ENCODE results near the gene MRPL18.

MRPL18 gene

DNA sequence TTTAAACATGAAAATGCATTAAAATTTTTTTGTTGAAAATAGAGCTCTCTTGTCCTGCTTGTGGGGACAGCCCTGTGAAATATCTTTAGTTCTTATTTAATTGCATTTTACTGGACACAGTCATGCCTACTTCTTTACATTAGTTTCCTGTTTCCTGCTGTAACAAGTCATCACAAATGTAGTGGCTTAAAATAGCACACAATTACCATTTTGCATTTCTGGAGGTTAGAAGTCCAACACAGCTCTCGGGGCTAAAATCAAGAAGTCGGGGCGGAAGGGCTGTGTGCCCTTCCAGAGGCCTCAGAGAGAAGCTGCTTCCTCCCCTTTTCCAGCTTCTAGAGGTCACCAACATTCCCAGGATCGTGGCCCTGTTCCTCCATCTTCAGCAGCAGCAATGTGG, 39.3 kb downstream of the MRPL18 start:
- no peaks in the 10 kb centered on the region for H3K9me3 ChIP-seq (ENCODE audit: insufficient read depth, low read length, severe bottlenecking)
- no peak overlapping the region for H3K9ac ChIP-seq (ENCODE audit: low read depth, low read length)
- no peak overlapping the region for H3K4me2 ChIP-seq (ENCODE audit: insufficient read depth, low read length)
- H3K36me3 ChIP-seq (ENCODE audit: insufficient read depth, low read length), result no peaks in the 10 kb centered on the region
- no peaks in the 10 kb centered on the region for H3K79me2 ChIP-seq (ENCODE audit: insufficient read depth, low read length)
- TF ChIP-seq EZH2 (IDR thresholded peaks at IDR 0.05; ENCODE audit: borderline replicate concordance, low read depth, low read length, severe bottlenecking) (no peak), CTCF (IDR thresholded peaks at IDR 0.05; ENCODE audit: borderline replicate concordance, extremely low read depth, low read length, poor library complexity, severe bottlenecking) (no peak)
- no peak for ATAC-seq (ENCODE audit: insufficient read depth, low read depth)
- peaks cover 8% of the 10 kb centered on the region for H3K4me1 ChIP-seq (ENCODE audit: insufficient read depth, low read length)
- no peak overlapping the region for H2AFZ ChIP-seq (ENCODE audit: low read depth, low read length)
- no peak overlapping the region for H3K27ac ChIP-seq (ENCODE audit: low read length)
- H3K4me3 ChIP-seq (ENCODE audit: low read depth in 1 of 2, low read length in 2 of 2), result no peak overlapping the region
- no peaks in the 10 kb centered on the region for H3K27me3 ChIP-seq (ENCODE audit: insufficient read depth, low read length, poor library complexity)
- no peak for DNase-seq
- no peaks in the 10 kb centered on the region for H4K20me1 ChIP-seq (ENCODE audit: insufficient read depth, low read length)

GRCh38 chr6:159830501-159831372, 40.5 kb downstream of the MRPL18 start:
- H4K20me1 ChIP-seq (ENCODE audit: insufficient read depth, low read length), result no peaks in the 10 kb centered on the region
- H3K4me1 ChIP-seq (ENCODE audit: insufficient read depth, low read length), result peaks cover 13% of the 10 kb centered on the region
- H3K4me2 ChIP-seq (ENCODE audit: insufficient read depth, low read length), result no peak overlapping the region
- TF ChIP-seq EZH2 (IDR thresholded peaks at IDR 0.05; ENCODE audit: borderline replicate concordance, low read depth, low read length, severe bottlenecking), result no peak
- no peak for TF ChIP-seq CTCF (IDR thresholded peaks at IDR 0.05; ENCODE audit: borderline replicate concordance, extremely low read depth, low read length, poor library complexity, severe bottlenecking)
- no peak overlapping the region for H3K27ac ChIP-seq (ENCODE audit: low read length)
- H3K36me3 ChIP-seq (ENCODE audit: insufficient read depth, low read length), result no peaks in the 10 kb centered on the region
- no peak overlapping the region for H3K4me3 ChIP-seq (ENCODE audit: low read depth in 1 of 2, low read length in 2 of 2)
- ATAC-seq (ENCODE audit: insufficient read depth, low read depth), result no peak
- no peak for DNase-seq
- no peak overlapping the region for H2AFZ ChIP-seq (ENCODE audit: low read depth, low read length)
- no peaks in the 10 kb centered on the region for H3K9me3 ChIP-seq (ENCODE audit: insufficient read depth, low read length, severe bottlenecking)
- H3K79me2 ChIP-seq (ENCODE audit: insufficient read depth, low read length), result no peaks in the 10 kb centered on the region
- H3K9ac ChIP-seq (ENCODE audit: low read depth, low read length), result no peak overlapping the region
- H3K27me3 ChIP-seq (ENCODE audit: insufficient read depth, low read length, poor library complexity), result no peaks in the 10 kb centered on the region

GRCh38 chr6:159831373-159831679, 41.1 kb downstream of the MRPL18 start:
- Histone ChIP-seq H3K79me2 (ENCODE audit: insufficient read depth, low read length) (no peaks in the 10 kb centered on the region), H3K4me1 (ENCODE audit: insufficient read depth, low read length) (peaks cover 13% of the 10 kb centered on the region), H3K9ac (ENCODE audit: low read depth, low read length) (no peak overlapping the region), H3K9me3 (ENCODE audit: insufficient read depth, low read length, severe bottlenecking) (no peaks in the 10 kb centered on the region), H3K27me3 (ENCODE audit: insufficient read depth, low read length, poor library complexity) (no peaks in the 10 kb centered on the region), H3K4me2 (ENCODE audit: insufficient read depth, low read length) (no peak overlapping the region), H3K36me3 (ENCODE audit: insufficient read depth, low read length) (no peaks in the 10 kb centered on the region), H4K20me1 (ENCODE audit: insufficient read depth, low read length) (no peaks in the 10 kb centered on the region), H3K4me3 (ENCODE audit: low read depth in 1 of 2, low read length in 2 of 2) (no peak overlapping the region), H2AFZ (ENCODE audit: low read depth, low read length) (no peak overlapping the region), H3K27ac (ENCODE audit: low read length) (no peak overlapping the region)
- ATAC-seq (ENCODE audit: insufficient read depth, low read depth), result no peak
- DNase-seq, result no peak
- no peak for TF ChIP-seq CTCF (IDR thresholded peaks at IDR 0.05; ENCODE audit: borderline replicate concordance, extremely low read depth, low read length, poor library complexity, severe bottlenecking)
- no peak for TF ChIP-seq EZH2 (IDR thresholded peaks at IDR 0.05; ENCODE audit: borderline replicate concordance, low read depth, low read length, severe bottlenecking)

Measured in DND-41 (cell line).